Activated CD8-positive, alpha-beta T cell treated with anti-CD3 and anti-CD28 coated beads for 36 hours (primary cell): ENCODE data around the gene CD164L2. TPM values are rescaled to one million over a fixed set of nuclear protein-coding genes. Genes with fewer than 3 reads are reported as not detected.

ENCODE experiments used
- ATAC-seq: fragments of 200-7000 bp; cut with Tn5 transposase; one replicate; pipeline ENCODE4 v1.10.0; 2021; ENCODE audit warnings: mild to moderate bottlenecking, moderate library complexity
- CTCF ChIA-PET: fragments of 350-600 bp; sonication (Branson Sonifier 250); formaldehyde crosslinking; loops from one replicate; lab custom pipeline; 2021; ENCODE audit warnings: antibody characterized with exemption; lab: Charles Lee
- POLR2A ChIA-PET: fragments of 350-600 bp; sonication (Branson Sonifier 250); formaldehyde crosslinking; loops from one replicate; lab custom pipeline; 2021; ENCODE audit warnings: antibody characterized with exemption; lab: Charles Lee
- DNase-seq: peaks from one replicate; pipeline ENCODE4 v3.0.0-alpha.2; 2020
- H3K27ac Mint-ChIP-seq: one replicate; pipeline ENCODE4 v1.8.0; 2021; ENCODE audit warnings: mild to moderate bottlenecking, mixed read lengths
- H3K27me3 Mint-ChIP-seq: one replicate; pipeline ENCODE4 v1.8.0; 2021; ENCODE audit warnings: mixed read lengths
- H3K36me3 Mint-ChIP-seq: one replicate; pipeline ENCODE4 v1.8.0; 2021; ENCODE audit warnings: low read depth, mixed read lengths
- H3K4me1 Mint-ChIP-seq: one replicate; pipeline ENCODE4 v1.8.0; 2021; ENCODE audit warnings: low read depth, mixed read lengths
- H3K4me3 Mint-ChIP-seq: one replicate; pipeline ENCODE4 v1.8.0; 2021; ENCODE audit warnings: mild to moderate bottlenecking, moderate library complexity, mixed read lengths
- H3K9me3 Mint-ChIP-seq: one replicate; pipeline ENCODE4 v1.8.0; 2021; ENCODE audit warnings: mixed read lengths
- intact Hi-C: fragments of 100-400 bp; cut with micrococcal nuclease; formaldehyde crosslinking; loops from one replicate; pipeline ENCODE4 v1.10.0; 2022
- total RNA-seq, 2 experiments: library from RNA; stranded (reverse); gene quantifications; one replicate each; pipeline ENCODE4 v1.2.3, GENCODE V29; 2021
- TF ChIP-seq, protein P1 (sequence below): fragments of 200-600 bp; IDR thresholded peaks from one replicate; pipeline ENCODE4 v1.8.0; 2022; ENCODE audit warnings: antibody characterized with exemption, mild to moderate bottlenecking

CD164L2 gene
- total RNA-seq, 2 experiments from 2014 or later, result not detected

DNA sequence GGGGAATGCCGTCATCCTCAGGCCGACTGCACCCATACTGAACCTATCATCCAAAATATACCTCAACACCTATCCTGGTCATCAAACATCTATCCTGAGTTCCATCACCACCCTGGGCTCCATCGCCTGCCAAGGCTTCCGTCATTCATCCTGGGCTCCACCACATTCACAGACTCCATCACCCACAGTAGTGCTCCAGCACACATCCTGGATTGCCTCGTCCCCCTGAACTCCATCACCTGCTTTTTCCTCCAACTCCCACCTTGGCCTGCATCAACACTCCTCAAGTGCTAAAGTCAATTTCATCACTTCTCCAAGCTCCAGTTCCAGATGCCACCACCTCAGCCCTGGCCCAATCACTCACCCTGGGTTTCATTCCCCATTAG lies 24.2 kb downstream of the CD164L2 start:
- Mint-ChIP-seq H3K27ac (no peak overlapping the region), H3K36me3 (peaks cover 2% of the 10 kb centered on the region), H3K9me3 (no peaks in the 10 kb centered on the region), H3K4me3 (peak overlapping the region; percentile 9), H3K4me1 (peaks cover 44% of the 10 kb centered on the region), H3K27me3 (peaks cover 2% of the 10 kb centered on the region)
- intact Hi-C loops, result no loop called here
- CTCF ChIA-PET, result interaction anchor here (3.2 to 8.9 kb wide), 8 partner anchors 10 to 59 kb away, joined by 16 to 91 read pairs (median 56); partner anchors contain the start of genes CD164L2, GPR3, MAP3K6 and SYTL1
- TF ChIP-seq, protein P1, sequence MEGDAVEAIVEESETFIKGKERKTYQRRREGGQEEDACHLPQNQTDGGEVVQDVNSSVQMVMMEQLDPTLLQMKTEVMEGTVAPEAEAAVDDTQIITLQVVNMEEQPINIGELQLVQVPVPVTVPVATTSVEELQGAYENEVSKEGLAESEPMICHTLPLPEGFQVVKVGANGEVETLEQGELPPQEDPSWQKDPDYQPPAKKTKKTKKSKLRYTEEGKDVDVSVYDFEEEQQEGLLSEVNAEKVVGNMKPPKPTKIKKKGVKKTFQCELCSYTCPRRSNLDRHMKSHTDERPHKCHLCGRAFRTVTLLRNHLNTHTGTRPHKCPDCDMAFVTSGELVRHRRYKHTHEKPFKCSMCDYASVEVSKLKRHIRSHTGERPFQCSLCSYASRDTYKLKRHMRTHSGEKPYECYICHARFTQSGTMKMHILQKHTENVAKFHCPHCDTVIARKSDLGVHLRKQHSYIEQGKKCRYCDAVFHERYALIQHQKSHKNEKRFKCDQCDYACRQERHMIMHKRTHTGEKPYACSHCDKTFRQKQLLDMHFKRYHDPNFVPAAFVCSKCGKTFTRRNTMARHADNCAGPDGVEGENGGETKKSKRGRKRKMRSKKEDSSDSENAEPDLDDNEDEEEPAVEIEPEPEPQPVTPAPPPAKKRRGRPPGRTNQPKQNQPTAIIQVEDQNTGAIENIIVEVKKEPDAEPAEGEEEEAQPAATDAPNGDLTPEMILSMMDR, result no peak
- DNase-seq (no peak), ATAC-seq (no peak)
- POLR2A ChIA-PET, result interaction anchor here (0.6 to 1.6 kb wide), 3 partner anchors 10 to 59 kb away, joined by 3 to 7 read pairs (median 3); no protein-coding TSS in a partner anchor

- ChIA-PET CTCF (interaction anchor here (0.6 to 8.9 kb wide), 25 partner anchors 9 to 306 kb away, joined by 3 to 91 read pairs (median 5); partner anchors contain the start of genes CD164L2, GPR3, MAP3K6 and SYTL1), POLR2A (interaction anchor here (0.6 to 6.7 kb wide), 8 partner anchors 8 to 61 kb away, joined by 3 to 61 read pairs (median 6); partner anchors contain the start of genes CD164L2, MAP3K6 and SYTL1)
- Mint-ChIP-seq H3K4me1 (peaks cover 44% of the 10 kb centered on the region), H3K27me3 (peaks cover 2% of the 10 kb centered on the region), H3K4me3 (no peak overlapping the region), H3K9me3 (no peaks in the 10 kb centered on the region), H3K36me3 (peaks cover 2% of the 10 kb centered on the region), H3K27ac (no peak overlapping the region)
- TF ChIP-seq, protein P1, result no peak
- intact Hi-C loops, result no loop called here
- no peak for DNase-seq
- no peak for ATAC-seq
These were observed 24.9 kb downstream of the CD164L2 start for GRCh38 chr1:27358038-27358927.

DNA sequence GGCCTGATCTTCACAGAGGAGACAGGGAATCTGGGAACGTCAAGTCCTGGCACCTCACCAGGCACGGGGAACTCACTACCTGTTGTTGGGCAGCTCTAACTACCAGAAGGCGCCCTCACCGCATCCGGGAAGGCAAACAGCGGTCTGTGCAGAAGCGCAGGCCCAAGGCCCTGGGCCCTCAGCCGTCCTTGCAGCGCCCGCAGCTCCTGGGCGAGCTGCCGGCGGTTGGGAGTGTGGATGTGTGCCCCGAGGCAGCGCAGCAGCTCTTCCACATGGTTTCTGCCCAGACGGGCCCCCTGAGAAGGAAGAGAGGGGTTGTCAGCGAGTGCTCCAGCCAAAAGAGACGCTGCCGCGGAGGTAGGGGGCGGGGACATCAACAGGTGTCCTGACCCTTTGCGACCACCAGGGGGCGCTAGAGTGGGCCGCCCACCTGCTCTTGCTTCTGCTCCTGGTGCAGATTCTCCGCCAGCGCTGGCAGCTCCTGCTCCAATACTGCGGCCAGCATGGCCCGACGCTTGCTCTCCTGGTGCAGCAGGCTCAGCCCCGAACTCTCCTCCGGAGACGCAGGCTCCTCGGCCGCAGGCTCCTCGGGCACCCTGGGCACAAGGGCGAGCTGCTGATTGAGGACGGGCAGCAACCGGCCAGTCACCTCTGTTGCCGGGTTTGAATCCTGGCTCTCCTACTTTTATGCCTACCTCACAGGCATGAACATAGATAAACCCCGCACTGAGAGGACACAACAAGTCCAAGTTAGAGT lies 25.7 kb downstream of the CD164L2 start:
- peak; percentile 67 for ATAC-seq

GRCh38 chr1:27356619-27357280 lies 26.4 kb downstream of the CD164L2 start:
- Mint-ChIP-seq H3K36me3 (peaks cover 2% of the 10 kb centered on the region), H3K9me3 (no peaks in the 10 kb centered on the region), H3K27me3 (peaks cover 2% of the 10 kb centered on the region), H3K4me3 (peak overlapping the region; percentile 75), H3K27ac (peak overlapping the region; percentile 90), H3K4me1 (peaks cover 44% of the 10 kb centered on the region)
- ChIA-PET POLR2A (interaction anchor here (0.7 to 6.7 kb wide), 11 partner anchors 8 to 60 kb away, joined by 3 to 61 read pairs (median 4); partner anchors contain the start of genes MAP3K6 and SYTL1), CTCF (interaction anchor here (0.8 to 8.9 kb wide), 28 partner anchors 8 to 306 kb away, joined by 3 to 91 read pairs (median 6); partner anchors contain the start of genes CD164L2, FCN3, GPR3 and MAP3K6)
- ATAC-seq (peak; percentile 72), DNase-seq (peak; percentile 80)
- TF ChIP-seq, protein P1, result no peak
- intact Hi-C loops, result no loop called here

More for the DNA sequence above, 25.7 kb downstream of the CD164L2 start:
- Mint-ChIP-seq H3K4me3 (peak overlapping the region; percentile 75), H3K27me3 (peaks cover 2% of the 10 kb centered on the region), H3K9me3 (no peaks in the 10 kb centered on the region), H3K27ac (peak overlapping the region; percentile 90), H3K36me3 (peaks cover 2% of the 10 kb centered on the region), H3K4me1 (peaks cover 44% of the 10 kb centered on the region)
- TF ChIP-seq, protein P1, result peak; percentile 99
- intact Hi-C loops, result no loop called here
- CTCF ChIA-PET, result interaction anchor here (0.6 to 8.9 kb wide), 32 partner anchors 8 to 307 kb away, joined by 3 to 91 read pairs (median 5); partner anchors contain the start of genes CD164L2, FCN3, GPR3 and MAP3K6
- POLR2A ChIA-PET, result interaction anchor here (0.6 to 6.7 kb wide), 14 partner anchors 8 to 60 kb away, joined by 3 to 61 read pairs (median 4); partner anchors contain the start of genes CD164L2, MAP3K6 and SYTL1
- peak; percentile 89 for DNase-seq
